Cerebellar cortex (tissue), 1 donor: ENCODE results near the gene GPX4.

ENCODE experiments used
- DNase-seq: peaks from one replicate; pipeline ENCODE4 v3.0.0-alpha.2; 2015; ENCODE audit warnings: low spot score

Gene GPX4

DNA sequence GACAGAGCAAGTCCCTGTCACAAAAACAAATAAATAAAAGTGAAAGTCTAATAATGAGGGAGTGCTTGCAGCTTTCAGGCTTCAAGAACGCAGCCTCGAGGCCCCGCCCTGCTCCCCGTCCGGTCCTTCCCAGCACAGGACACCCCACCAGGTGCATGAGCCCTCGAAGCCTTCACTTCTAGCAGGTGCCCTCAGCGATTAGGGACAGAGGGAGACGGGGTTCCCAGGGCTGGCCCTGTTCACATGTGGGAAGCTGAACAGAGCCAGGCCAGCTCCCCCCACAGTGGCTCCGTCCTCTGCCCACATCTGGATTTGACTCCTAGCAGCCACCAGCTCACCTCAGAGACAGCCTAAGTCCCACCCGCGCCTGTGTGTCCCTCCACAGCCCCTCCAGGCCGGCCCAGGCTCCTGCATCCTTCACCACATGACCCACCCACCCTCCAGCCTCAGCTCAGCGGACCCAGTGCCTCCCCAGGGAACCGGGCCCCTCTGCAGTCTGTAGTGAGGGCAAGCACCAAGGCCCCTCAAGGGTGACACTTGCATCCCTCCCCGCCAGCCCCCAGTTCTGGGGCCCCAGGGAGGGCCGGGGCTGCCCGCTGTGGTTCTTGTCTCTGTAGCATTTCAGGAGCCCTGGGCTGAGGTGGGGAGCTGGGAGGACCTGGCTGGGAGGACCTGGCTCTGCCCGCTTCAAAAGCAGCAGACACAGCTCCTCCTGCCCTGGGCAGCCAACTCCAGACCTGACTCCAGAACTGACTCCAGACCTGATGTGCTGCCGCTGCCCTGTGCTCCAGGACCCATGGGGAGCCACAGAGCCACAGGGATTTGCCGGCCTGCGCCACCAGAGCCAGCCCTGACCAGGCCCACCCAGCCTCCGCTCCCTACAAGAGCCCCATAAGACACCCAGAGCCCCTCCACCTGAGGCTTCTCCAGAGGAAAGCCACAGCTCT, 27.2 kb downstream of the GPX4 start:
- DNase-seq: no peak

DNA sequence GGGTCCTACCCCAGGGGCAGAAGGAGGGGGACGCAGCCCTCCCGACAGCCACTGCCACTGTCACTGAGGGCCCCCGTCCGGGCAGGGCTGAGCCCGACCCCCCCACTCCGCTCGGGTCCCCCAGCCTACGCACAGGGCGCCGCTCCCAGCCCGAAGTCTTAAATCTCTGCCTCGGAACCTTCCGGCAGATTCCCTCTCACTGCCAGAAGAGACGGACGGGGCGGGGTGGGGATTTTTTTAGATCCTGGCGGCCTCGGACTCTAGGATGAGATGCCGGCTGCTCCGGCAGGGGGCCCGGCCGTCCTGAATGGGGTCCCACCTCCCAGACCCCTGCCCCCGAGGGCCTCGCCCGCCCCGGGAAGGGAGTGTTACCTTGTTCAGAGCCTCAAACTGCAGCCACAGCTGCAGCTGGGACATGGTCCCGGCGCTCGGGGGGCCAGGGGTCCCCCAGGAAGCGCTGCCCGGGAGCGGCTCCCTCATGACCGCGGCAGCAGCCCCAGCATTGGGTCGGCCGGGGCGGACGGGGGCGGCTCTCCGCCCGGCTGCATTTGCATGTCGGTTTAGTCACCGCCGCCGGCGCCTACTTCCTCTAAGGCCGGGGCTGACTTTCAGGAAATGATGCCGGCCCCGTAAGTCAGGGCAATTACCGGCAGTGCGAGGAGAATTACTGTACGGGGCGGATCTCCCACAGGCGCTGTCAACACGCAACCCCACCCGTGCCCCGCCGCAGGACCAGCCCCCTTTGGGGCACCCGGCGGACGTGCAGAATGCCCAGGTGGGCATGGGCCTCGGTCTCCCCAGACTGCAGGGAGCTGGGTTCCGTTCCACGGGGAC, 28.1 kb downstream of the GPX4 start:
- DNase-seq: no peak

DNA sequence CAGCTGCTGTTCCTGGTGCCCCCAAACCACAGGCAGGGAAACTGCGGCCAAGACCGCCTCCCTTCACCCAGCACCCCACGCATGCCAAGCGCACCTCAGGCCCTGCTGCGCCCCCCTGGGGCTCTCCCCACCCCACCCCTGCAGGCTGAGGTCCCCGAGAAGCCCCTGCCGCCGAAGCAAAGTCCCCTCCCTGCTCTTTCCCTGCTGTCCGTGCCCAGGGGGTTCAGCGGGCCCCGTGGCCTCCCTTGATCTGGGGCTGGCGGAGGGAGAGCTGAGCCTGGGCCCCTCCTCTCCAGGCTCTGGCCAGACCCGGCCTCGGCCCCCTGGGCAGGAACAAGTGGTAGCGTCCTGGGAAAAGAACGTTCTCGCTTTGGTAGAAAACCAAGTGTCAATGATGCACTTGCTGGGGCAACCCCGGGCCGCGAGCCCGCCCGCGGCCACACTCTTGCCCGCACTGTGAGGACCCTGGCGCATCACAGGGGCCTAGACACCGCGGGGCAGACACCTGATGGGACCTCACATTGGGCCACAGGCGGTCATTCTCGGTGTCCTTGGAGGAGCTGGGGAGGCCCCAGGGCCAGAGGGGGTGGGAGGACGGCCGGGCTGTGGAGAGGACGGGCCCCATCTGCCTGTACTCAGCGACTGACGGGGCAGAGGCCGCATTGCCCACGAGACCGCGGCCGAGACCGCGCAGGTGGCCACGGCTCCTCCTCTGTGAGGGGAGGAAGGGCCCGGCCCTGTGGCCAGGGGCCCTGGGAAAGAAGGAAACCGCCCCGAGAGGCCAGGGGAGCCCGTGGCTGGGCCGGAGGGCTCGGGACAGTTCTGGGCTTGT, 29.0 kb downstream of the GPX4 start:
- DNase-seq: no peak

DNA sequence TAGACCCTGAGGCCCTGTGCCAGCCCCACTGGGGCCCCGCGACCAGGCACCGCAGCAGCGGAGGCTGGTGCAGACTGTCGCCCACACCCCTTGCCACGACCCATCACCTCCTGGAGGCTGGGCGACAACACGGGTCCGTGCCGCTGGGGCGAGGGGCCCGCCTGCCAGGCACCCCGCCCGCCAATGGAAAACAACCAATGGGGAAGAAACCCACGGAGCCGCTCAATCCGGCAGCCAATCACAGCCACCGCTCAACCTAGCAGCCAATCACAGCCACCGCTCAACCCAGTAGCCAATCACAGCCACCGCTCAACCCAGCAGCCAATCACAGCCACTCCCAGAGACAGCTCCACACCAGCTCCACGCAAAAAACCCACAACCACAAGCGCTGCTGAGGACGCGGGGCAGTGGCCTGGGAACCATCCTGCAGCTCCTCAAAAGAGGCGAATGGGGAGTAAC, 29.7 kb downstream of the GPX4 start:
- DNase-seq: no peak

DNA sequence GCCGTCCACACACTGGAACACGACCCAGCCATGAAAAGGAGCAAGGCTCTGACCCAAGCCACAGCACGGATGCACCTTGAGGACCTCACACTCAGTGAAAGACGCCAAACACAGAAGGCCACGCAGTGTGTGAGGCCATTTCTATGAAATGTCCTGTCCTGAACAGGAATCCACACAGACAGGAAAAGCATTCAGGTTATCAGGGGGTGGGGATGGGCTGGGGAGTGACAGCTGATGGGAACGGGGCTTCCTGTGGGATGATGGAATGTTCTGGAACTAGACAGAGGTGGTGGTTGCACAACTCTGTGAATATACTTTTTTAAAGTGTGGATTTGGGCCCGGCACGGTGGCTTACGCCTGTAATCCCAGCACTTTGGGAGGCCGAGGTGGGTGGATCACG, 30.6 kb downstream of the GPX4 start:
- DNase-seq: no peak

DNA sequence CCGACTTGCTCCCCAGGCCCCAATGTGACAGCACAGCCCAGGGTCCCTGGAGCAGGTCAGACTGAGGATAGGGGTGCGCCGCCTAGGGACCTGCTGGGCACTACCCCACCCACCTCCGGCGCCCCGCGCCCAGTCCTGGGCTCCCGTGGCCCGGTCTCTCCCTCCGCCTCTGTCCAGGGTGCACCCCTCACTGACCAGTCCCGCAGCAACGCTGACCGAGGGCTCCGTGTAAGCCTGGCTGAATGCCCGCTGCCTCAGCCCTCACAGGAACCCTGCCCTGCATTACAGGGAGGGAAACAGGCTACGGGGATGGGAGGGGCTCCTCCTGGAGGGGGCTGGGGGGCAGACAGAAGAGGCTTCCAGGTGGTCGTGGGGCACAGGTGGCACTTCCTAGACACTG, 31.7 kb downstream of the GPX4 start:
- DNase-seq: no peak

DNA sequence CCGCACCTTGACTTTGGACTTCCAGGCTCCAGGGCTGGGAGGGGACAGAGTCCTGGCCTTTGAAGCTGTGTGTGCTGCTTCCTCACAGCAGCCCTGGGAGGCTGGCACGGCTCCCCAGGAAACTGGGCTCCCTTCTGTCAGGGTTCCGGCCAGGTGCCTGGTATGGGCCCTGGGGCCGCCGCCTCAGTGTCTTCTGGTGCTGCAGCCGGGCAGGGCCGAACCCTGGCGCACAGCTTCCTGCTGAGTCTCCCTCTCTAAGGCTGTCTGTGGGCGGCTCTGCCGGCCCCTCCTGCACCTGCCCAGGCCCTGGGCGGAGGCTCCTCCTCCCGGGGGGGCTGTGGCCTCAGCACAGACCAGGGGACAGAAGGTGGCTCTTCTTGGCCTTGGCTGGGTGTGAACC, 32.4 kb downstream of the GPX4 start:
- peak; percentile 15 for DNase-seq

DNA sequence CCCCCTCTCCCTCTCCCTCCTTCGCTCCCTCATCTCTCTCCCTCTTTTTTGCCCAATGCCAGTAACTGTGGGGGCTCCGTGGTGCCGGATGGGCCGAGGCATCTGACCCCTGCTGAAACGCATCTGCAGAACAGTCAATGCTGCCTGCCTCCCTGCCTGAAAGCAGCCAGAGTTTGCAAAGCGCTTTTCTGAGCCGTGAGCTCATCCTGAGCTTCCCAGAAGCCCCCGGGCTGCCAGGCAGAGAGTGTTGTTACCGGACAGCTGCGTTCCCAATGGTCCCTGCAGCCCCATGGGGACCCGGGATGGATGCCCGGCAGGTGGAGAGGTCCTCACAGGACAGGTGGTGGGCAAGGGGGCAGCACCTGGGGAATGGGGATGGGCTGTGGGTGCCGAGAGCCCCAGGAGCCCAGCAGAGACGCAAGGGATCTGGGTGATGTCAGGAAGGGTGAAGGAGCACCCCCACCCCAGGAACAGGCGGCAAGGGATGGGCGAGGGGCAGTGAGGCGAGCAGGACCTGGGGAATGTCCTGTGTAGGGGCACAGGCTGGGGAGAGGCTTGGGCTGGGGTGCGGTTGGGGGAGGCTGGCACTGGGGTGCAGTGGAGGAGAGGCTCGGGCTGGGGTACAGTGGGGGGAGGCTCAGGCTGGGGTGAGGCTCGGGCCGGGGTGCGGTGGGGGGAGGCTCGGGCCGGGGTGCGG, 33.0 kb downstream of the GPX4 start:
- DNase-seq: peak; percentile 12

DNA sequence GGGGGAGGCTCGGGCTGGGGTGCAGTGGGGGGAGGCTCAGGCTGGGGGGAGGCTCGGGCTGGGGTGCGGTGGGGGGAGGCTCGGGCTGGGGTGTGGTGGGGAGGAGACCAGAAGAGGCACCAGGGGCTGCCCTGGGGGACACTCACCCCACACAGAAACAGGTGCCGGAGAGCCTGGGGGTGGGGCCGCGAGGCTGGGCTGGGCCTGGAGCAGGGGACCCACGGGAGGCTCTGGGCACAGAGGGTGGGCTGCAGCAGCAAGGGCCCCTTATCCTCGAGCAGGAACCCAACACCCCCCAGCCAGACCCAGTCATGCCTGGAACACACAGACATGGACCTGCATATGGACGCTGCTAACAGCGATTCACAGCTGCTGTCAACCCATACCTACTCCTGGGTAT, 34.3 kb downstream of the GPX4 start:
- no peak for DNase-seq

DNA sequence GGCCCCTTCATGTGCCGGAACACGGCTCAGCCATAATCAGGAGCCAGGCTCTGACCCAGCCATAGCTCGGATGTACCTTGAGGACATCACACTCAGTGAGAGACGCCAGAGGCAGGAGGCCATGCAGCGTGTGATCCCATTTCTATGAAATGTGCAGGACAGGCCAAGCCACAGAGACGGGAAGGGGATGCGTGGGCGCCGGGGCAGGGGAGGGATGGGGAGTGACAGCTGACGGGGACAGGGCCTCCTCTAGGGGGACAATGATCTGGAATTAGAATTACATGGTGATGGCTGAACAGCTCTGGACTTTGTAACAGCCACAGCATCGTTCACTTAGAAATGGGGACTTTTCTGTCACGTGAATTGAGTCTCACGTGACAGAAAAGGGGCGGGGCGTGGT, 35.3 kb downstream of the GPX4 start:
- DNase-seq: no peak

DNA sequence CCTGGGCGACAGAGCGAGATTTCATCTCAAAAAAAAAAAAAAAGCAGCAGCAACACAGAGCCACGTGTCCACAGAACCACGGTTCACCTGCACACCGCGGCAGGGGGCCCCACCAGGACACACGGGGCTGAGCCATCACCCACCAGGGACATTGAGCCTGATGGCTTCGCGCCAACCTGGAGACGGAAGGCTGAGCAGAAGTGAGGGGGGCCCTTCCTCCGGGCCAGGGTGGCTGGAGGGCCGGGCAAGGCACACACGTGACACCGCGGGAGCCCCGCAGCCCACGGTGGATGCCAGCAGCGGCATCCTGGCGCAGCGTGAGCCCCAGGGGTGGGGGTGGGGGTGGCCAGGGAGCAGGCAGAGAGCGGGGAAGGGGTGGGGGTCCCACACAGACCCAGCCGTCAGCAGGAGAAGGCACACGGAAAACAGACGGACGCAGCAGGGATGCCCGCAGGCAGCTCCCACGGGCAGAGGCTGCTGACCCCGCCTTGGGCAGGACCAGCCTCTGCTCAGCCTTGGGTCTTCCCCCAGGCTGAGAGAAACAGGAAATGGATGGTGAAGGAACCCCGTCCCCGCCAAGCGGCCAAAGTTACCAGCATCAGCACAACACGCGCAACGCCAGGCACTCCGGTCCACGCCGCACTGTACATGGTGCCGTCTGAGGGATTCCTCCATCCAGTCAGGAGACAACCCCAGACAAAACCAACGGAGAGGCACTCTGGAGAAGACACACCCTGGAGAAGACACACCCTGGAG, 36.7 kb downstream of the GPX4 start:
- no peak for DNase-seq

DNA sequence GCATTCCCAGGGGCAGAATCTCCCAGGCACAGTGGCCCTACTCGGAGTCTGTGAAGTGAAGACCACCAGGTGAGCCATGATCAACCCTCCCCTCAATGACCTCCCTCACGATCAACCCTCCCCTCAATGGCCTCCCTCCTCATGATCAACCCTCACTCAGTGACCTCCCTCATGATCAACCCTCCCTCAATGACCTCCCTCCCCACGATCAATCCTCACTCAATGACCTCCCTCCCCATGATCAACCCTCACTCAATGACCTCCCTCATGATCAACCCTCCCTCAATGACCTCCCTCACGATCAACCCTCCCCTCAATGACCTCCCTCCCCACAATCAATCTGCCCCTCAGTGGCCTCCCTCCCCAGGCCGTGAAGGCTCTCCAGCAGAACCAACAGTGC, 38.1 kb downstream of the GPX4 start:
- no peak for DNase-seq

DNA sequence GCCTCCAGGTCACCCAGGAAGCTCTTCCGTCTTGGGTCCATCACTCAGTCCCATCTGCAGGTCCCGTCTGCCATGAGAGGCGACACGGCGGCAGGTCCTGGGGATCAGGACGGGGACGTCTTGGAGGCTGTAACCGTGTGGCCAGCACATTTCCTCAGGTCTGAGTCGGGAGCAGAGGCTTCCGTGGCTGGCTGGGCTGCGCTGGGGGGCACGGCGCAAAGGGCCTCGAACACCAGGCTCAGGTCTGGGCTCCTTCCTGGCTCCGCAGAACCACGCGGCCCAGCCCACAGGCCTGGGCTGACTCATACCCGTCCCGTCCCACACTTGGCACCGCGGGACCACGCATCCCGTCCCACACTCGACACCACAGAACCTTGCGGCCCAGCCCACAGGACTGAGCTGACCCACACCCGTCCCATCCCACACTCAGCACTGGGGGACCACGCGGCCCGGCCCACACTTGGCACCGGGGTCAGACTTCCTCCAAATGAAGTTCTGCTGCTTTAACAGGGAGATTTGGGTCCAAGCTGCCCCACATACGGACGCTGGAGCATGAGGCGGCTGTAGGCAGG, 40.1 kb downstream of the GPX4 start:
- no peak for DNase-seq

DNA sequence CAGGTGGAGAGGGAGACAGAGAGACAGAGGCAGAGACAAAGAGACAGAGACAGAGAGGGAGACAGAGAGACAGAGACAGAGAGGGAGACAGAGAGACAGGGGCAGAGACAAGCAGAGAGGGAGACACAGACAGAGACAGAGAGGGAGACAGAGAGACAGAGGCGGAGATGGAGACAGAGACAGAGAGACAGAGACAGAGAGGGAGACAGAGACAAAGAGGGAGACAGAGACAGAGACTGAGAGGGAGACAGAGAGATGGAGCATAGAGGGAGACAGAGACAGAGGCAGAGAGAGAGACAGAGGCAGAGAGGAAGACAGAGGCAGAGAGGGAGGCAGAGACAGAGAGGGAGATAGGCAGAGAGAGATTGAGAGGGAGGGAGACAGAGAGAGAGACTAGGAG, 40.9 kb downstream of the GPX4 start:
- no peak for DNase-seq

DNA sequence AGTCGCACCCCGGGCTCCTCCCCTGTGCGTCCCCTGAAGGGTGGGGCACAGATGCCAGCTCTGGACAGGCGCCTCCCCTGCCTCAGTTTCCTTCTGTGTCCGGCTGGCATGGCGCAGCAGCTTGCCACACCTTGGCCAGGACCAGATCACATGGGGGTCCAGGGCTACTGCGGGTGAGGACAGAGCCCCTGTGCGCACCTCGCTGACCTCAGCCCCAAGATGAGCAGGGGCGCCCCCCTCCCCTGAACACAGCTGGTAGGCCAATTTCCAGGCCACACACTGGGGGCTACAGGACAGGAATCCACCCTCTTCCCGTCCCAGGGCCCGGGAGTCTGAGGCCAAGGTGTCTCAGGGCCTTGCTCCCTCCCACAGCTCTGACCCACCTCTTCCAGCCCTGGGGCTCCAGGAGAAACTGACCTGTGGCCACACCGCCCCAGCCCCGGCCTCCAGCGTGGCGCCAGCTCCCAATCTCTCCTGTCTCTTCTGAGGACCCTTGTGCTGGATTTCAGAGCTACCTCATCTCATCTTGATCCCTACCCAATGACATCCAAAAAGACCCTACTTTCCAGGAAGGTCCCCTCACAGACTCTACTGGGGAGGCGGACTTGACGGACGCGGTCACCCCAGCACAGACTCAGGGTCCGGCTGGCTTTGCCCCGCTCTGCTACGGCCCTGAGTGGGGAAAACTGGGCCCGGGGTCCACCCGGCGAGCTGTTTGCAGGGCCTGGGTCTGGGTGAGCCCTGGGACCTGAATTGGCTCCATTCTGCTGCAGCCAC, 42.0 kb downstream of the GPX4 start:
- DNase-seq: no peak

DNA sequence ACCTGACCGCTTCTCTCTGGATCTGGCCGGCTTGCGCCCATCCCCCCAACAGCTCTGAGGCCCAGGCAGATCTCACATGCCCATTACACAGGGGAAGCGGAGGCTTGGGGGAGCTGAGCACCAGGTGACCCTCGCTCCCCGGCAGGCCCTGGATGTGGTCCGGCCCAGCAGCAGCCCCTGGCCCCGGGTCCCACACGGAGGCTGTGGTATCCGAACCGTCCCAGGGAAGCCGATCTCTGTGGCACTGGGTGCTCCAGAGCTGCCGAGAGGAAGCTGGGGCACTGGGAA, 42.6 kb downstream of the GPX4 start:
- DNase-seq: no peak

DNA sequence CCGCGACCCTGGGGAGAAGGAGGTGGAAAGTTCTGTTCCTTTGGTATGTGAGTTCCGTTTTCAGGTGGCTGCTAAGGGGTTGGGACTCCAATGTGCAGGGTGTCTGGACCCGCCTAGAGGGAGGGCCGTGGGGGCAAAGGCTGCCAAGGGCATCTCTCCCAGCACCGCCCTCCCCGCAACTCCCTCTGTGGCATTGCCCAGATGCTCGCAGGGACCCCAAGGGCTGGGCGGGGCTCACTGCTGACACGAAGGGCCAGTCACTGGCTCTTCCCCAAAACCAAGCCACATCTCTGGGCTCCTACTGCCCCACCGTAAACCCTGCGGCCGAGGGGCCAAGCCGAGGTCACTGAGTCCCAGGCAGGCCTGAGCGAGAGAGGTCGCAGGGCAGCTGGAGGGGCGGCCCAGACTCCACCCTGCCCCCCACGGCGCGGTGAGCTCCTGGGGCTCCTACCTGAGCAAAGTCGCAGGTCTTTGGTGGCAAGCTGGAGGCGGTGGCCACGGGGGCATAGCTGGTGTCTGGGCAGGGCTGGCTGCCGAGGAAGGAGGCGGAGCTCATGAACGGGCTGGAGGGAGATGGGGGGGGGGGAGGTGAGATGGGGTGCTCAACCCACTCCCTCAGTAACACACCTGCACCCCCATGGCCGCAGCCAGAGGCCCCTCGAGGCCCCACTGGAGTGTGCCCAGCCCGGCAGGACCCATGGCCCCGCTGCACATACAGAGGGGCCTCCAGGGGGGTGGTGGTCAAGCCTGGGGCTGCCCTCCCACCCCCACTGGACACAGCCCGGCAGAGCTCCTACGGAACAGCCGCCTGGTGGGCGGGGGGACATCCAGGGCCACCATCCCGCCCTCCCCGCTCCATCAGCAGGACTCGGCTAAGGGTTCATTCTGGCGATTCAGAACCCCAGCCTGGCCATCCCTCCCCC, 43.3 kb downstream of the GPX4 start:
- DNase-seq: no peak

DNA sequence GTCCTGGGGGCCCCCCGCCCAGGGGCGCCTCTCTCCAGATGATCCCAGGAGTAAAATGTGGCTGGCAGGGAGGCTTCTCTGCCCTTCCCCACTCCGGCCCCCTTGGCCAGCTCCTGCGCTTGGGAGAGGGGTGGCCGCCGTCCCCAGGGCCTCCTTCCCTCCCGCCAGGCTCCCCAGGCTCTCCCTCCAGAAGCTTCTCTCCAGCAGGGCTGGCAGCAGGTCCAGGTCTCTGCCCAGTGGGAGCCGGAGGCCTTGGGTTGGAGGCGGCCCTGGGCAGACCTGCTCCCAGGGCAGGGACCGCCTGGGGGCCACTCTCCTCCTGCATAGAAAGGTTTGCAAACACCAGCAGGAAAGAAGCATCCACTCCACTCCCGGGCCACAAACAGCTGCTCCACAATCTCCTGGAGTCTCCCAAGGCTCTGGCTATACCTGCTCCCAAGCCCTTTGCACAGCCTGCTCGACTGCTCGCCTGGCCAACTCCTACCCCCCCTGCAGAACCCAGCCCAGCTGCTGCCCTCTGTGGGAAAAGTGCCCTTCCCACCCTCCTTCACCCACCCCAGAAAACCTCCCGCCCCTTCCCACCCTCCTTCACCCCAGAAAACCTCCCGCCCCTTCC, 44.2 kb downstream of the GPX4 start:
- DNase-seq: no peak
